Stimulated activated CD4-positive, alpha-beta T cell treated with anti-CD3 and anti-CD28 coated beads, Interleukin-4, amount 100 ng/mL, for 4 hours (primary cell): ENCODE results near the gene PBX3.

Experiments
- DNase-seq, 2 experiments: peaks; one replicate each; pipeline ENCODE4 v3.0.0-alpha.2; 2020

PBX3 gene

DNA sequence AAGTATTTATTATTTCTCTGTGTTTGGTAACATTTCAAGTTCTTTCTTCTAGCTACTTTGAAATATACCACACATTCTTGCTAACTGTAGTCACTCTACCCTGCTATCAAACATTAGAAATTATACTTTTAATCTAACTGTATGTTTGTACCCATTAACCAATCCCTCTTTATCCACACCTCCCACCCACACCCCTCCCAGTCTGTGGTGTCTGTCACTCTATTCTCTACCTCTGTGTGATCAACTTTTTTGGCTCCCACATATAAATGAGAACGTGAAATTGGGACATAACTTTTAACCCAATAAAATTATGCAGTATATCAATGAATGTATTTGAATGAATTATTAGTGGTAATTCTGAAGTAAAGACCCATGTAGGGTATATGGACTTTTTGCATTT, 79.7 kb downstream of the PBX3 start:
- DNase-seq: no peak

DNA sequence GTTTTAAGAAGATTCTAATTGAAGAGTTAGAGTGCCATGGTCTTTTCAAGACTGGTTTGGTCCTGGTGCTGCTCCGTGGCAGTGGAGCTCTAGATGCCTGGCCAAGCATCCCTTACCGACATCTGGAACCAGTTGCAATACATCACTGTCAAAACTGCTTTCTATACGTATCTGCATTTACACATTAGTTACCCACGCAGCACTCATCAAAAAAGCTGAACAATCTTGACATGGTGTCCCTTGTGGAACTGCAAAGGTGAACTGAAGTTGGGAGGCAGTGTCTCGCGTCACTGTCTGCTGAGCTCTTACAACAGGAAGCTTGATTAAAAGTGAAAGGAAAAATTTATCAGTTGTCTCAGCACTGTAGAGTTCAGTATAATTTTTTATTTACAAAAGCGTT, 82.6 kb downstream of the PBX3 start:
- peak; percentile 32 to 62 for DNase-seq

DNA sequence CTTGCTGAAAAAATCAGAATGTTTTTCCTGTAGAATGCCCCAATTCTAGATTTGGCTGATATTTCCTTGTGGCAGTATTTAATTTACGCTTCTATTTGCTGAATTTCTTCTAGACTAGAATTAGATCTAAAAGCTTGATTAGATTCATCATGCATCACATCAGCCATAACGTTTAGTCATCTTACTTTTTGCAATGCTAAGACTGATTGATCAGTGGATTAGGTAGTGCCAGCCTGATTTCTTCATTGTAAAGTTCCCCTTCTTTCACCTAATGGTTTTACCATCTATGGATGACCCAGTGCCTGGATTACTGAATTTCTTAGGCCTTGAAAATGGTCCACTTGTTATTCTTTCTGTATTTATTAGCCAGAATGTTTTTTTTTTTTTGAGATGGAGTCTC, 83.9 kb downstream of the PBX3 start:
- no peak for DNase-seq

DNA sequence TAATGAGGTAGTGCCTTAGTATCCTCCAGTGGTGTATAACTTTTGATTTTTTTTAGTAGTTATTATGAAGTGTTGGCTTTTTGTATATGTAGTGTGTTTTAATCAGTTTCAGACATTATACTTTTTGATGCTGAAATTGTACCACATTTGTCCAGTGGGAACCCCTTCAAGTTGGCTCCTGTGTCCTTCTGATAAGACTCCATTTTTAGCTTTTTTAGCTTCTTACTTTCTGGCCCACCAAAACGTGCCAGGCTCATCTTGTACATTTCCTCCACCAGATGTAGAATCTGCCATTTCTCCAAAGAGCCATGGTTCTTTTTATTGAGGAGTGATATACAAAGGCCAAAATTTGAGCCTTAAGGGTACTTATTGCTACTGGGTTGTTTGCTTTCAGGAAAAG, 84.4 kb downstream of the PBX3 start:
- DNase-seq: no peak

DNA sequence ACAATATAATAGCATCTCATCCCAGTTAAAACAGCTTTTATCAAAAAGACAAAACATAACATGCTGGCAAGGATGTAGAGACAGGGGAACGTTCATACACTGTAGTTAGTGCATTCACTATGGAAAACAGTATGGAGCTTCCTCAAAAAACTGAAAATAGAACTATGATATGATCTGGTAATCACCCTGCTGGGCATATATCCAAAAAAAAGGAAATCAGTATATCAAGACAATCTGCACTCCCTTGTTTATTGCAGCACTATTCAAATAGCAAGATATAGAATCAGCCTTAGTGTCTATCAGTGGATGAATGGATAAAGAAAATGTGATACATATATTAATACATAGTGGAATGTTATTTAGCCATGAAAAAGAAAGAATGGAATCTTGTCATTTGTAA, 88.5 kb downstream of the PBX3 start:
- no peak for DNase-seq

DNA sequence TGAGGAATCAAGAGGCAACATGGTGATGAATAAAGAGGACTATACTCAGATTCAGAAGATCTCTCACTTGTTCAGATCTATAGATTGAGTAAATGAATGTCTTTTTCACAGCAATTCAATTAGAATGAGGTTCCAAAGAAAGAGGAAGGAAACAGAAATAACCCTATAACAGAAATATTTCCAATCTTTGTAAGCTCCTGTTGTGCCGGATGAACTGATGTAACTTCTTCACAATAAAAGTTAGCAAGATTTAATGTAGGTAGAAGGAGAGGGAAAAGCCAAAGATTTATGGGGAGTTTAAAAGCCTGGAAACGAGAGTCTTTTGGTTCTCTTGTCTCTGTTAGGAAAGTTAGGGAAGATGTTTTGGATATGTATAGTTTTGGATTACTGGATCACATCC, 92.1 kb downstream of the PBX3 start:
- no peak for DNase-seq

DNA sequence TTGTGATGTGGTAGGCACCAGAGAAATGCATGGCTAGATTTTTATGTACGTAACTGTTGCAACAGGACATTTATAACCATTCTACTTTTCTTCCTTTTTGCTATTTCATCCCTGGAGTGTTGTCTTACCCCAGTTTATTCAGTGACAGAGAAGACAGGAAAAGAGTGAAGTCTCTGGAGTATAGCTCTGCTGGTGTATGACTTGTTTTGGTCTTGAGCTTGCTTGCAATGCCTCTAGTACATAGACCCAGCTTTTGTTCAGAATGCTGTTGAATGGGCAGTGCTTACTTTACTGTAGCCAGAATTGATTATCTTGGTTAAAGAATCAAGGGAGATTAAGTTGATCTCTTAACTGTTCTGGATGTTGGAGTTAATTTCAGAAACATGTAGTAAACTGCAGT, 94.3 kb downstream of the PBX3 start:
- no peak for DNase-seq

DNA sequence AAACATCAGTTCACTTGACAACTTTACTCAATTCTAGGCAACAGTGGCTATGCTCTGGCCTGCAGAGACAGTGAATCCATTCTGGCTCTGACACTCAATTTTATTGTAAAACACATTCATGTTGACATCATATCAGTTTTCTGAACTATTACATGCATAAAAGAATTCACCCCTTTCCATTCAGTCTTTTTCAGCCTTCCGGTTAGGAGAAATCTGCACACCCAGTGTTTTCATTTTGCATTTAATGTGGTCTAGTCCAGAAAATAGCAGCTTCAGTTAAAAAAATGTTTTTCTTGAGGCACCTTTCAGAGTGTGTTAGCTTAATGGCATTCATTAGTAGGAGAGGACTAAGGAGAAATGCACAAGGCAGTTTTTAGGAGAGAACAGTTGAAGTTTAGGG, 95.1 kb downstream of the PBX3 start:
- no peak for DNase-seq

DNA sequence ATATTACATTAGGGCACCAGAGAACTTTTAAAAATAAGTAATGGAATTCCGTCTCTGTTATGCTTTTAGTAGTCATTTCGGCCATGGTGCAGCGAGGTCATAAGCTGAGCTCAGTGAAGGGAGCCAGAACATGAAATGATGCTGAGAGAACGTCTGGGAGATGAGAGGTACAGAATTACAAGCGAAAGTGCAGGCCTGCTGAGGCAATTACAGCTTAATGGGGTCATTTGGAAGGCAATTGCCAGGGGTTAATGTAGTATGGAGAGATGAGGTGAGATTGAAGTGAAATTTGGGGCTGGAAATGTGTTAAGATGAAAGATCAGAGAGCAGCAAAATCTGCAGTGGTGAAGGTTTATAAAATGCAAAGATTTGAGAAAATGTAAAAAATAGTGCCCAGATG, 96.5 kb downstream of the PBX3 start:
- no peak for DNase-seq

DNA sequence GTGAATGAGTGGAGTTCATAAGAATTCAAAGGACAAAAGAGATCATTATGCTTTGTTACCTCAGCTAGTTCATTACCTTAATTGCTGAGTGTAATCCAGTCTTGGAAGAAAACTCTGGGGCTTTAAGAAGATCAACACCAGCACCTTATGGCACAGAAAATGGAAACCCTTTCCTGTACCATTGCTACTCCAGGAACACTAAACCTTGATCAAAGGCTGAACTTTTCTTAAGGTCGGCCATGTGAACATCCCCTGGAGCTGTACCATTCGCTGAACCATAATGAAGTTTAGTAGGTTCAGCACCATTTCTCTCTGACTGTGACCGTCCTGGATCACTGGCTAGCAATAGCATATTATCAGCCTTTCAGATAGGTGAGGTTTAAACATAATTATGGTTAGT, 97.4 kb downstream of the PBX3 start:
- DNase-seq: no peak

DNA sequence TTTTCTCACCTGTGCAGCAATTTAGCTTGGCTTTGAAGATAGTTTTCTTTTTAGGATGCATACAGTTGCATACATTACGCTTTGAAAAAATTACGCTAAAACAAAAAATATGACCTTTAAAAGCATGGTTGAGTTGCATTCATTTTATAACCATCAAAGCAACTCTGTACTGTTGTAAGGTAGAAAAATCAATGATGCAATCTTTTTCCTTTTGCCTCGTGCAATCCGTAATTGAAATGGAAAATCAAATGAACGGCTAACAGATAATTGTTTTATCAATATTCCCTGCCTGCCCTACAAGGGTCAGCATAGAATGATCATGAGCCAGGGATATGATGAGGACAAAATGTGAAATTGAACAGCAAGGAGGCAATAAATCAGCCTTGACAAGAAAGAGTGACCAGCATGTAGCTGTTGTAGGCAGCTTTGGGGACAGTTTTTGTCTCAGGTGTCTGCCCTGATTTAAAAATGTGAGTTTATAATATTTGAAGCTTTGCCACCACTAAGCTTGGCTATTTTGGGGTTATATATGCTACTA, 98.2 kb downstream of the PBX3 start:
- DNase-seq: no peak

DNA sequence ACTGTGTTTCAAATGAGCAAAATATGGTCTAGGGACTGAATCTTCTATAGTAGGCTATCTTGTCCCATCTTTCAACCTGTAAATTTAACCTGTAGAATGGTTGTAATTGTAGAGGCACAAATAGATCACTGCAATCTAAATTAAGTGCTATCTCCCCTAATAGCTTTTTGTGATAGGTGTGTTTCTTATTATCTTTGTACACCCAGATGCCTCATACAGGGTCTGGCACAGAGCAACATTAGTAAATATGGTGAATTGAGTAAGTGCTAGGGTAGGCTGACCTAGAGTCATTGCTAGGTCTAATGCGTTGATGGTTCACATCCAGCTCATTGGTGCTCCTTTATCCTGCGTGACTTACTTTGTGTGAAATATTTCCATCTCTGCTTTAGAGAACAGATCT, 100.6 kb downstream of the PBX3 start:
- no peak for DNase-seq

DNA sequence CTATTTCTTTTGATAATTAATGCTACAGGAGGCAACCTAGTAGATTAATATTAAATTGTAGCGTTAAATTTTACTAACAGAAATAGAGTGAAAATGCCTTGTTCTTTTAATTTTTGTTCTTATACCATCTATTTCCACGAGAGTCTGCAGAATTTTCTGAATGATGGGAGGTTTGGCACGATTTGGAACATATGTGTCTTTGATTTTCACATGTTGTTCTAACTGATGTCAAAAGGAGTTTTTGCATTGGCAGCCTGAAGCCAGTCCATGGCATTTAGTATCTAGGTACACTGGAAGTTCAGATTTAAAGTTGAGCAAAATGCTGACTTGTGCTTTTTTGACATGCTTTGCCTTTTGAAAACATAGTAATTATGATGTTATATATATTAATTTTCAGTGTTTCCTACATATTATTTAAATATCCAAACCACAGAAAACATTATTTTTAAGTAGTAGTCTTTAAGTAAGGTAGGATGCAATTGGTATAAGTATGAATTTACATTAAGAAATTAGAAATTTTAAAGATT, 103.0 kb downstream of the PBX3 start:
- no peak for DNase-seq

DNA sequence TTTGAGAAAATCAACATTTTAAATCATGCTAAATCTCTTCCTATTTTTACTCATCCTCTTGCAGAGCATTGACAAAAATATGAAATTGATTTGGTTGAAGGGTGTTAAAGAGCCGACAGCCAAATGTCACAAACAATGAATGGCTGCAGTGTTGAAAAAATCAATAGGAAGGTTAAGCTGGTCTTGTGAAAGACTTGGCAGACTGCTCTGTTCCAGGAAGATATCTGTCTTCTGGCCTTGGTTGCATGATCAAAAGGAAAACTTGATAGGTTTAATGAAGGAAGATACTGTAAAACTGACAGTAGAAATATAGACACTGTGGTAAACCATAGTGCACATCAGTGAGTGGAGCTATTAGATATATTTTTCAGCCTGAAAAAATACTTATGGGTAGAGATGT, 103.6 kb downstream of the PBX3 start:
- no peak for DNase-seq

DNA sequence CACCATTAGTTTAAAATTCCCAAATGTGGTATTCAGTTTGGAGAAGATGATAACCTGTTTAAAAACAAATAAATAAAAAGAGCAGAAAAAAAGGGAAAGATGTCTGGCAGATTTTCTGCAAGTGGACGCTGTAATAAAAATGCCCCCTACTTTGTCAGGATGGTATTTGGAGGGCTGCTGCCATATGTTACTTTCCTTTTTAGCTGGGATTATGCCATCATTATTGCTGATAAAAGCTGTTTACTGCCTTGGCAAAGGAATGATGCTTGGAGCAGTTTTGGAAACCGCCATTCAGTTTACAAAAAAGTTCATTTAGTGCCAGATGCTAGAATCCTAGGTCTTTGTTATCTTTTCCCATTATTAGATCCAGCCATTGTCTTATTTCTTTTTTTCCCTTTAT, 104.8 kb downstream of the PBX3 start:
- no peak for DNase-seq

DNA sequence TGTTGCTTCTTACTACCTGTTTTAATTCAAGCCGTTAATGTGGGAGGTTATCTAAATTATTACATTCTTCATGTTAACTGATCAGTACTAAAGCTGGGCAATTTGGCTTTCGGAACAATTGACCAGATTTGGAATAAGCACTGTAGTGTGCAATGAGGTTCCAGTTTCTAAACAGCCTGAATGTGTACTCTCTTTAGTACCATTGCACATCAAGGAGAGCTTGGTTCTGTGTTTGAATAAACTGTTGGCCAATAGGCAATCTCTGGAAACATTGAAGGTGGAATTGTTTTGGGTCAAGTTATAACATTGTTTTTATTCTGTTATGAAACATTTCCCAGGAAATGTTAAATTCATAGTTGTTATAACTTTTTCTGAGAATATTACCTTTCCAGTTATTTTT, 105.2 kb downstream of the PBX3 start:
- DNase-seq: no peak

DNA sequence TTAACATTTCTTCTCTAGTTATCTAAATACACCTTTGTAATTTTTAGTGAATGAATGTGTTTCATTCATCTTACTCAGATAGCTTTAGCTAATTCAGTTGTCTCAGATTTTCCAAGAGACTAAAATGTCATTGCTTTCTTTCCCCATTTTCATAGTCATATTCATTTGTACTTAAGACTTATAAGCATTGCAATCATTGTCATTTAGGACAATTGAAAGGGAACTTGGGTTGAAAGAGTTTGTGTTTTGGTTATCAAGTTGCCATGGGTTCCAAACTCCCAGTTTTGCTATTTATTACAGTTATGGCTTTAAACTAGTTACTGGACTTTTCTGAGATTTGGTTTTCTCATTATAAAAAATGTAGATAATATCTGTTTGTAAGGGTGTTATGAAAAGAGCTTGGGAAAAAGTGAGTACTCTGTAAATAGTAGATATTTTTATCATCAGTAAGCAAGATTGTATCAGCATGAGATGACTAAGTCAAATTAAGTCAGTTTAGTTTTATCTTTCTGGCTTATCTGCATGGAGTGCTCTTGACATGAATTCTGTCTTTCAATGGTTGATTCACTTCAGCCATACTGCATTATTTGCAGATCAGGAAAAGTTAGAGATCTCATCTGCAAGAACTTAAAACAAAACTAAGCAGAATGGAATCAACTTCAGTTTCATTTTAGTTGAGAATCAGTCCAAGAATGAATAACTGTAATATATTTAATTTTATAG, 107.5 kb downstream of the PBX3 start:
- no peak for DNase-seq

DNA sequence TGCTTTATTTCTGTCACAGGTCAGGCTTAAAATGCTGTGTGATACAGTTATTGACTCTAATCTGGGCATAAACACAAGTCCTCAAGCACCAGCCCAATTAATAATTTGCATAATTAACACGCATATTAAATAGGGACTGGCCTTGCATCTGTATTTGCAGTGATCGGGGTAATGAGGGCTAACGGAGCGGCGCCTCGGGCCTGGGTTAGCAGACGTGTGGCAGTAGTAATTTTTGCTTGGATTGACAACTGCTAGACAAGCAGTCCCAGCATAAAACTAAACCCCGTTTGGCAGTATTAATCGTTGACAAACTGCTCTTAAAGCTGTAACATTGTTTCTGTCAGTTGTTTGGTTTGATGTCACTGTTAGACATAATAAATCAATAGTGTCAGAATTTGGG, 109.2 kb downstream of the PBX3 start:
- DNase-seq: no peak

DNA sequence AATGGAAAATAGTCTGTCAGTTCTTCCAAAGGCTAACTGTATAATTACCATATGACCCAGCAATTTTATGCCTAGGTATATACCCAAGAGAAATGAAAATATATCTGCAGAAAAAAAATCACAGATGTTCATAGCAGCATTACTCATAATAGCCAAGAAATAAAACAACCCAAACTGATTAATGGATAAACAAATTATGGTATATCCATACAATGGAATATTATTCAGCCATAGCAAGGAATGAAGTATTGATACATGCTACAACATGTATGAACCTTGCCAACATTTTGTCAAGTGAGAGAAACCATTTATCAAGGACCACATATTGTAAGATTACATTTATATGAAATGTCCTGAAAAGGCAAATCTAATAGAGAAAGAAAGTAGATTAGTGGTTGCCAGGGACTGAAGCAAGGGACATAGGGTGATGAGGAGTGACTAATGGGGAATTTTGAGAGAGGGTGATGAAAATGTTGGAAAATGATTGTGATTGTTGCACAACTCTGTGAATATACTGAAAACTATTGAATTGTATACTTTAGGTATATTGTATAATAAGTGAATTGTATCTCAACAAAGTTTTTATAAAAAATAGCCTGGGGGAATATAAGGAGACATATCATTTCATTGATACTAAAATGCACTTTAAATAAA, 114.4 kb downstream of the PBX3 start:
- DNase-seq: no peak

DNA sequence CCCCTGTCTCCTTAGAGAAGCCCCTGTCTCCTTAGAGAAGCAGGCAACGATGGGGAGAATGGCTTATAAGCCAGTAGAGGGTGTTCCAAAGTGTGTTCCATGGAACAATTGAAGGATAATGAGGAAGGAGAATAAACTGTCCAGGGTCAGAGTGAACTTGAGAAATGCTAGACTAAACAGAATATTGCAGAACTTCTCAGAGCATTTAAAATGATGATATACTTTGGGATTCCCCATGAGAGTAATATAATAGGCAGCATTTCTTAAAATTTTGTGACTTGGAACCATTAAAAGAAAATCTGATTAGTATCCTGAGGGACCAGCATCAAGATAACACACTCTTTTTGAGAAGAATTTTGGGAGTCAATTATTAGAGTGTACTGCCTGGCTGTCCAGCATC, 116.8 kb downstream of the PBX3 start:
- DNase-seq: no peak

DNA sequence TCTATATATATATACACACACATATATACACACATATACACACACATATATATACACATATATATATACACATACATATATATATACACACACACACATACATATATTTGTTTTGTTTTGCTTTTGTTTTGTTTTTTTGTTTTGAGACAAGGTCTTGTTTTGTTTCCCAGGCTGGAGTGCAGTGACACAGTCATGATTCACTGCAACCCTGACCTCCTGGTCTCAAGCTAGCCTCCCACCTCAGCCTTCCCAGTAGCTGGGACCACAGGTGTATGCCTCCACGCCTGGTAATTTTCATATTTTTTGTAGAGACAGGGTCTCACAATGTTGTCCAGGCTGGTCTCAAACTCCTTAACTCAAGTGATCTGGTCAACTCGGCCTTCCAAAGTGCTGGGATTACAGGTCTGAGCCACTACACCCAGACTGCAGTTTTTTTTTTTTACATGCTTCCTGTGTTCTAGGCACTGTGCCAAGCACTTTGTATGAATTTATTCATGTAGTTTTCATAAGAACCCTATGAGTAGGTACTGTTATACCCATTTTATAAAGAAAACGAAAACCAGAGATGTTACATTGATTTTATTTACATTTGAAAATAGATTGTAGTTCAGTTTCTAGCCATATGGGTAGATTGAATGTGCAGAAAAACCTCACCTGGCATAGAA, 120.7 kb downstream of the PBX3 start:
- DNase-seq: no peak

DNA sequence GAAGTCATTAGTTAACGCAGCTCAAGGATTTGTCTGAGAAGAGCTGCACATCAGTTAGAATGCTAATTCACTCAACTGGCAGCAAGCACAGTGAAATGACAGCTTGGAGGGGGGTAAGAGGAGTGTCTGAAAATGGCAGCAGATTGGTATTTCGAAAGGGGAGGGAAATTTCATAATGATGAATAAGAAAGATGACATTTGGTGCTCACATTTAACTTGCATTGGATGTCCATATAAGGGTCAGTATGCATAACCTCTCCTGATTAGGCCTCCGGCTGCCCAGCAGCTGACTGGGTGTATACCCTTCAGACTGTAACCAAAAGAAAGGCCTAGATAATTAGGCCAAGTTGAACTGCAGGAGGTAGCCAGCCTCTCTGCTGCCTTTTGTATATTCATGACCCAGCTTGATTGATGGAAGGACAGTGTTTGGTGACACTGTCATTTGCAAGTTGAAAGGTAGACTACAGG, 131.0 kb downstream of the PBX3 start:
- no peak for DNase-seq

DNA sequence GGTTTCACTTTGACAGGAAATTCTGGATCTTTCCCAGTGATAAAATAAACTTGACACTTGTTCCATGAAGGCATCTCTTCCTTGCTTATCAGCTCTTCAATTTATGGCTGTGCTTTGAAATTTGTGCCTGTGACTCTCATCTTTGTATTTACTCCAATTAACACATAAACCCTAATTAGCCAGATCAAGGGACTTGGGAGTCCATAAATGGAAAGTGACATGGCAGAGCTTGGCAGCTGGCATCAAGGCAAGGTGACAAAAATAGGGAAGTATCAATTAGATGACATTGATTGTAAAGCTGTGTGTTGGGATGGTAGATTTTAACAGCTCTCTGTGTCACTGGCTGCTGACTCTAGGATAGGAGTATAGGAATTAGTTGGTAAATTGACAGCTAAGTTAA, 133.9 kb downstream of the PBX3 start:
- DNase-seq: no peak
